Glutamatergic neuron (in vitro differentiated cells): ENCODE measurements around the gene HIVEP3. TPM values are rescaled to one million over a fixed set of nuclear protein-coding genes. Genes with fewer than 3 reads are reported as not detected.

Source experiments
- DNase-seq: peaks from one replicate; pipeline ENCODE4 v3.0.0; 2022
- H3K27ac Mint-ChIP-seq: one replicate; pipeline ENCODE4 v1.8.0; 2020; ENCODE audit warnings: mild to moderate bottlenecking, mixed read lengths, inconsistent platforms; ENCODE audit not compliant: unreplicated experiment
- H3K27me3 Mint-ChIP-seq: one replicate; pipeline ENCODE4 v1.8.0; 2020; ENCODE audit warnings: mild to moderate bottlenecking, moderate library complexity, mixed read lengths, inconsistent platforms; ENCODE audit not compliant: unreplicated experiment
- H3K36me3 Mint-ChIP-seq: one replicate; pipeline ENCODE4 v1.8.0; 2020; ENCODE audit warnings: mild to moderate bottlenecking, mixed read lengths, inconsistent platforms; ENCODE audit not compliant: unreplicated experiment
- H3K4me1 Mint-ChIP-seq: one replicate; pipeline ENCODE4 v1.8.0; 2020; ENCODE audit warnings: mild to moderate bottlenecking, low read depth, mixed read lengths, inconsistent platforms; ENCODE audit not compliant: unreplicated experiment
- H3K4me3 Mint-ChIP-seq: one replicate; pipeline ENCODE4 v1.8.0; 2020; ENCODE audit warnings: mild to moderate bottlenecking, mixed read lengths, inconsistent platforms; ENCODE audit not compliant: unreplicated experiment
- H3K9me3 Mint-ChIP-seq: one replicate; pipeline ENCODE4 v1.8.0; 2020; ENCODE audit warnings: mild to moderate bottlenecking, moderate library complexity, mixed read lengths, inconsistent platforms; ENCODE audit not compliant: unreplicated experiment
- total RNA-seq: library from RNA; stranded (reverse); fragmentation: NEBNext Ultra II Directional; extraction: Animal tissue kit (Norgen Biotek cat#: 25700); gene quantifications from one replicate; pipeline ENCODE4 v1.2.1, GENCODE V29; 2021; ENCODE audit not compliant: unreplicated experiment
- TF ChIP-seq, protein P1 (sequence below): fragments of 200-600 bp; sonication (generic); IDR thresholded peaks from one replicate; pipeline ENCODE4 v1.5.0; 2021; ENCODE audit not compliant: partially characterized antibody, unreplicated experiment

Gene HIVEP3
- total RNA-seq, 1 donor from 2014 or later, result 15.1 TPM

DNA sequence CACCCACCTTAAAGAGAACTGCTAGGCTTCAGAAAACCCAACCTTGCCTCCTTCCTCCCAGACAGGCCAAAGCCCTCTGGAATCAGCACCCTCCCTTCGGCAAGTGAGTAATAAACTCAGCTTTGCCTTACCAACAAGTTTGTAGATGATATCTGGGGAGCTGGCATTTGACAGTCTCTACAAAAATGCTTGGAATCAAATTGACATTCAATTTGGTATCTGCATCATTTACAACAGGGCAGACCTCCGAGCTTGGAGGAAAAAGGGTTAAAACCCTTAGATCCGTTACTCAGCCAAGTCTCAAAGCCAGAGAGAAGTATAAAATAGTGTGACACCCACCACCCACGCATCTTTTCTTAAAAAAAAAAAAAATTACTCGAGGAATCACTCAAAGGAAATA, 285.0 kb downstream of the HIVEP3 start:
- peaks cover 2% of the 10 kb centered on the region for H3K9me3 Mint-ChIP-seq
- H3K4me1 Mint-ChIP-seq, result peaks cover 14% of the 10 kb centered on the region
- H3K36me3 Mint-ChIP-seq, result no peaks in the 10 kb centered on the region
- H3K4me3 Mint-ChIP-seq, result no peak overlapping the region
- TF ChIP-seq, protein P1, sequence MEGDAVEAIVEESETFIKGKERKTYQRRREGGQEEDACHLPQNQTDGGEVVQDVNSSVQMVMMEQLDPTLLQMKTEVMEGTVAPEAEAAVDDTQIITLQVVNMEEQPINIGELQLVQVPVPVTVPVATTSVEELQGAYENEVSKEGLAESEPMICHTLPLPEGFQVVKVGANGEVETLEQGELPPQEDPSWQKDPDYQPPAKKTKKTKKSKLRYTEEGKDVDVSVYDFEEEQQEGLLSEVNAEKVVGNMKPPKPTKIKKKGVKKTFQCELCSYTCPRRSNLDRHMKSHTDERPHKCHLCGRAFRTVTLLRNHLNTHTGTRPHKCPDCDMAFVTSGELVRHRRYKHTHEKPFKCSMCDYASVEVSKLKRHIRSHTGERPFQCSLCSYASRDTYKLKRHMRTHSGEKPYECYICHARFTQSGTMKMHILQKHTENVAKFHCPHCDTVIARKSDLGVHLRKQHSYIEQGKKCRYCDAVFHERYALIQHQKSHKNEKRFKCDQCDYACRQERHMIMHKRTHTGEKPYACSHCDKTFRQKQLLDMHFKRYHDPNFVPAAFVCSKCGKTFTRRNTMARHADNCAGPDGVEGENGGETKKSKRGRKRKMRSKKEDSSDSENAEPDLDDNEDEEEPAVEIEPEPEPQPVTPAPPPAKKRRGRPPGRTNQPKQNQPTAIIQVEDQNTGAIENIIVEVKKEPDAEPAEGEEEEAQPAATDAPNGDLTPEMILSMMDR, result no peak
- no peak overlapping the region for H3K27ac Mint-ChIP-seq
- DNase-seq, result no peak
- no peaks in the 10 kb centered on the region for H3K27me3 Mint-ChIP-seq

DNA sequence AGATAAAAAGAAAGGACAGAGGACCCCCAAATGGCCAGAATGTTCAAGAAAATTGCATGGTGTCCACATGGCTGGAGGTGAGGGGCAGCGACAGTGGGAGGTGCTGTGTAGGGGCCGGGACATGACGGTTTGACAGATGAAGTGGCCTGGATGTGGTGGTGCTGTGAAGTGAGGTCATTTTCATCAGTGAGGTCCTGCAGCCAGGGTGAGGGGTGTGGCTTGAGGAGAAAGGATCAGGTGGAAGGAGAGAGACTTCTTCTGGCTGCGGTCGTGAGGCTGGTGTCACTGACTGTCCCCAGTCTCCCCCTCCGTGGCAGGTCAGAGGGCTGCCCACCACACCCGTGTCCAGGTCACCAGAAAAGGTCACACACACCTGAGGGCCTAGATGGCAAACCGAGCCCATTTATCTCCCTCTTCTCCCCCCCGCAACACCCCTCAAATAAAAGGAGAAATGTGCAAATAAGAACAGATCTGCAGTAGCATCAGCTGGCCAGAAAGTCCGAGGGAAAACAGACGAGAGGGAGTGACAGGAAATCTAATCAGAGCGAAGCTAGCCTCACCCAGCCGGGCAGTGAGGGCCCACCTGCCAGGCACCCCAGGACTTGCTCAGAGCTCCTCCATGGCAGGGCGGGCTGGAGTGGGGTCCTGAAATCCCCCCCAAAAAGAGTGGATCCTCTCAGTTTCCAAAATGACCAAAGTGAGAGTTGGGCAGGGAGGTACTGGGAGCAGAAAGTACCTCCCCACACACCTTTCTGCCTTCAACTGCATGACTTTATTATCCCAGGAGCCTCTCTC, 285.7 kb downstream of the HIVEP3 start:
- peaks cover 14% of the 10 kb centered on the region for H3K4me1 Mint-ChIP-seq
- no peak overlapping the region for H3K27ac Mint-ChIP-seq
- no peak overlapping the region for H3K4me3 Mint-ChIP-seq
- no peak for DNase-seq
- H3K36me3 Mint-ChIP-seq, result no peaks in the 10 kb centered on the region
- H3K9me3 Mint-ChIP-seq, result peaks cover 2% of the 10 kb centered on the region
- no peaks in the 10 kb centered on the region for H3K27me3 Mint-ChIP-seq
- TF ChIP-seq, protein P1, result no peak

DNA sequence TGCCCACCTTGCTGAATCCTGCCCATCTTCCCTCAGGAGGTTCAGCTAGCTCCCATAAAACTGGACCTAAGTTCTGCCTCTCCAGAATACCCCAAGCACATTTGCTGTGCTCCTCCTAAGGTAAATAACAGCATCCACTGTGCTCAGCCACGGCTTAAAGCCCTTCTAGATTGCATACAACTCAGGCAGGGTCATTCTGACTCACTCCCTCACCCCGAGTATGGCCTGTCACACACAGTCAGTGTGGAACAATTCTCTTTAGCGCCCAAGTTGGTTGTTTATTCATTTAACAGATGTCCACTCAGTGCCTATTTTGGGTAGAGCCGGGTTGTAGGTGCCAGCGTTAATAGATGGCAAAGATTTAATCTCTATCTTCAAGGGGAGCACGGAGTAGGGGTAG, 286.8 kb downstream of the HIVEP3 start:
- Mint-ChIP-seq H3K27ac (no peak overlapping the region), H3K4me1 (peaks cover 11% of the 10 kb centered on the region), H3K9me3 (peaks cover 2% of the 10 kb centered on the region), H3K4me3 (no peak overlapping the region), H3K27me3 (no peaks in the 10 kb centered on the region), H3K36me3 (no peaks in the 10 kb centered on the region)
- DNase-seq, result no peak
- TF ChIP-seq, protein P1, result no peak

DNA sequence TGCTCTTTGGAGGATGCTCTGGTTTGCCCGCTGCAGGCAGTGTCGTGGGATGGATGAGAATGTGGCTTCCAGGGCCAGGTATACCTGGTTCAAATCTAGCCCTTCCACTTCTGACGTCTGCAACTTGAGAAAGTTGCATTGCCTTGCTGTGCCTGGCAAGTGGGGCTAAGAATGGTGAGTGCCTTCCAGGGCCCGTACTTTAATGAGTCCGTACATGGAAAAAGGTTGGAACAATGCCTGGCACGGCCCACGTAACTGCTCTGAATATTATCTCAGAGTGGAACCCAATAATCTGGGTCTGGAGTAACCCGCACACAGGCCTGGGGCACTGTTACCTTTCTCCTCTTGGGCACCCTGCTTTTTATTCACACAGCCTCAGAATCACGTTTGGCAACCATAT, 287.6 kb downstream of the HIVEP3 start:
- TF ChIP-seq, protein P1, result no peak
- Mint-ChIP-seq H3K36me3 (no peaks in the 10 kb centered on the region), H3K27ac (no peak overlapping the region), H3K4me1 (peaks cover 11% of the 10 kb centered on the region), H3K4me3 (no peak overlapping the region), H3K9me3 (peaks cover 2% of the 10 kb centered on the region), H3K27me3 (no peaks in the 10 kb centered on the region)
- DNase-seq, result no peak

DNA sequence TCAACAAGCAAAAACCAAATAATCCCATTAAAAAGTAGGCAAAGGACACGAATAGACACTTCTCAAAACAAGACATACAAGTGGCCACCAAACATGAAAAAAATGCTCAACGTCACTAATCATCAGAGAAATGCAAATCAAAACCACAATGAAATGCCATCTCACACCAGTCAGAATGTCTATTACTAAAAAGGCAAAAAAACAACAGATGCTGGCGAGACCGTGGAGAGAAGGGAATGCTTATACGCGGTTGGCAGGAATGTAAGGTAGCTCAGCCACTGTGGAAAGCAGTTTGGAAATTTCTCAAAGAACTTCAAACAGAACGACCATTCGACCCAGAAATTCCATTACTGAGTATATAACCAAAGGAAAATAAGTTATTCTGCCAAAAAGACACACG, 289.2 kb downstream of the HIVEP3 start:
- no peaks in the 10 kb centered on the region for H3K36me3 Mint-ChIP-seq
- H3K9me3 Mint-ChIP-seq, result peaks cover 2% of the 10 kb centered on the region
- no peak overlapping the region for H3K4me3 Mint-ChIP-seq
- H3K27me3 Mint-ChIP-seq, result no peaks in the 10 kb centered on the region
- TF ChIP-seq, protein P1, result no peak
- H3K27ac Mint-ChIP-seq, result no peak overlapping the region
- DNase-seq, result no peak
- peaks cover 15% of the 10 kb centered on the region for H3K4me1 Mint-ChIP-seq
